Activated CD4-positive, alpha-beta T cell treated with anti-CD3 and anti-CD28 coated beads for 48 hours (primary cell): ENCODE data around the gene FAM111B.
"Not testable (repeated sequence)": the region's sequence is repeated elsewhere in the genome, so short reads cannot be mapped to it uniquely, and the experiment has no call there.

Experiments
- DNase-seq: peaks from one replicate; pipeline ENCODE4 v3.0.0-alpha.2; 2020

The FAM111B gene, protein sequence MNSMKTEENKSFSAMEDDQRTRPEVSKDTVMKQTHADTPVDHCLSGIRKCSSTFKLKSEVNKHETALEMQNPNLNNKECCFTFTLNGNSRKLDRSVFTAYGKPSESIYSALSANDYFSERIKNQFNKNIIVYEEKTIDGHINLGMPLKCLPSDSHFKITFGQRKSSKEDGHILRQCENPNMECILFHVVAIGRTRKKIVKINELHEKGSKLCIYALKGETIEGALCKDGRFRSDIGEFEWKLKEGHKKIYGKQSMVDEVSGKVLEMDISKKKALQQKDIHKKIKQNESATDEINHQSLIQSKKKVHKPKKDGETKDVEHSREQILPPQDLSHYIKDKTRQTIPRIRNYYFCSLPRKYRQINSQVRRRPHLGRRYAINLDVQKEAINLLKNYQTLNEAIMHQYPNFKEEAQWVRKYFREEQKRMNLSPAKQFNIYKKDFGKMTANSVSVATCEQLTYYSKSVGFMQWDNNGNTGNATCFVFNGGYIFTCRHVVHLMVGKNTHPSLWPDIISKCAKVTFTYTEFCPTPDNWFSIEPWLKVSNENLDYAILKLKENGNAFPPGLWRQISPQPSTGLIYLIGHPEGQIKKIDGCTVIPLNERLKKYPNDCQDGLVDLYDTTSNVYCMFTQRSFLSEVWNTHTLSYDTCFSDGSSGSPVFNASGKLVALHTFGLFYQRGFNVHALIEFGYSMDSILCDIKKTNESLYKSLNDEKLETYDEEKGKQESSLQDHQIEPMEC

DNA sequence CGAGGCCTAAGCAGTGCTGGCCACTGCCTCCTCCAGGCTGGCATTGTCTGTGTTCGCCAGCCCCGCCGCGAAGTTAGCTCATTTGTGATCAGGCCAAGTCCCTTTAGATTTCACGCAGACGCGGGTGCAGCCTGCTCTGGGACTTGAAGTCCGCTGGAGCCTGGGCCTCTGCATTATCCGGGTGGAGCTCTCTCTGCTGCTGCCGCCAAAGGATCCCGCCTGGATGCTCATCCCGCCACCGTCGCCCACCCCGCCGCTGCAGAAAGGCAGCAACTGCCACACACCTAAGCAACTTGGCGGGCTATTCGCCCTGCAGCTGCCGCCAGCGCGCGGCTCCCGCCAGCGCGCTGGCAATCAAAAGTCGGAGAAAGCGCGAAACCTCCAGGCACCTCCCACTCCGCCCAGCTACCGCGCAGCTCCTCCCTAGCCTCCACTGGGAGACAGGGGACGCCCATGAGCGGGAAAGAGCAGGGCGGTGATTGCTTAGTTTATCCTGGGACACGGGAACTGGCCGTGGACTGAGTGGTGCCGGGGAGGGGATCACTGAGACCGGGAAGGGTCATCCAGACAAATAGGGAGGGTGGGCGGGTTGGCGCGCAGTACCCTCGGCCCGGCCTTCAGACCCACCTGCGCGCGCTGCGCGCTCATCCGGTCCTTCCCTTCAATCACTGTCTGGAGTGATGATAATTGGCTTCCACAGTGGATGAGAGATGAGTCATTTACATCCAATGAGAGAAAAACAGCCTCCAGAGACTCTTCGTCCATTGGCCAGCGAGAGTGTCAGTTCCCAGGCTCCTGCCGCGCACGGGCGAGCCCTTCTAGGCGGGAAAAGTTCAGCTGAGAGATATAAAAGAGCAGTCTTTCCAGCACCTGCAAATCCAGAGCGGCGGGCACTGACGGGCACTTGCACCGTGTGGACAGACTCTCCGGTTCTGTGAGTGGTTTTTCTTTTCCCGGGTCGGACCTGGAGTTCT, at the start of gene FAM111B:
Gene FAM111B, plus strand, starts transcription at position 875 of the 974 bp plus-strand sequence. CDS start 2,389 bp downstream, outside the sequence.
- DNase-seq, result peak; percentile 82

GRCh38 chr11:59058120-59059033, 48.7 kb upstream of the FAM111B start:
- peak; percentile 94 for DNase-seq

- not testable (repeated sequence) for DNase-seq
These were observed 46.9 kb upstream of the FAM111B start for GRCh38 chr11:59060096-59060495.

- no peak for DNase-seq
These were observed 44.2 kb upstream of the FAM111B start for GRCh38 chr11:59062602-59063529.

DNA sequence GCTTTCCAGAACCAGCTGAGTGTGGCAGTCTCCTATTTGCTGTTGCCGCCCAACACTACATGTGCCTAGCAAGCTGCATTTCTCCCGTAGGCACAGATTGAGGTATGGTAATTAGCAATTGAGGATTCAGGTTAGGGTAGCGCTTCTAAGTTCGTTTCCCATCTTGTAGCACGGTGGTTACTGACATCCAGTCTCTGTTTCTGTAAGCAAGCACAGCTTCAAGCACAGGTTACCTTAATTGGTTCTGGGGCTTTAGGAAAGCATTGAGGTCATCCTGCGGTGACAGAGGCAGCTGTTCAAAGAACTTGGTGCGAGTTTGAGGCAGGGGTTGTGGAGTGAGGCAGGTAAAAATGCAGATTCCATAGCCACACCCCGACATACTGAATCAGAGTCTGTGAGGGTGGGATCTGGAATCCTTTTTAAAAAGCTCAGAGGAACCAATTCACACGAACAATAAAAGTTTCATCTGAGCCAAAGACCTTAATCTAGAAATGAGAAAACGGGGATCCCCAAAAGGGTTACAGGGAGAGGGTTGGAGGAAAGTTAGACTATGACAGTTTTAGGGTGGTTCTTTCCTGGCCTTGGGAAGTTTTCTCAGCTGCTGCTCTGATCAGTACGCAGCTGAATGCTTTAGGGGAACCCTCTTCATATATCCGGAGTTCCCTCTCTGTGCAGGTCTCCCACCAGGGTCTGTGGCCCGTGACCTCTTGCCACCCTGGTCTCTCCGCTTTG, 42.9 kb upstream of the FAM111B start:
- DNase-seq, result not testable (repeated sequence)

DNA sequence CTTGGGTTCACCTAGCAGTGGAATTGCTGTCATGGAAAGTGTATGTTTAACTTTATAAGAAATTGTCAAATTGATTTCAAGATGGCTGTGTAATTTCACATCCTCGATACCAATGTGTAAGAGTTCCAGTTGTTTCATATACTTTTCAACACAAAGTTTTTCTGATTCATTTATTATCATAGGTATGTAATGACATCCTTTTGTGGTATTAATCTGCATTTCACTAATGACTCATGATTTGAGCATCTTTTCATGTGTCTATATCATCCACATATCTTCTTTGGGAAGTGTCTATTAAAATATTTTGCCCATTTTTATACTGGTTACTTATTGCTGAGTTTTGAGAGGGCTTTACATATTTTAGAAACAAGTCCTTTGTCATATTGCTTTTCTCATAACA, 38.0 kb upstream of the FAM111B start:
- no peak for DNase-seq

DNA sequence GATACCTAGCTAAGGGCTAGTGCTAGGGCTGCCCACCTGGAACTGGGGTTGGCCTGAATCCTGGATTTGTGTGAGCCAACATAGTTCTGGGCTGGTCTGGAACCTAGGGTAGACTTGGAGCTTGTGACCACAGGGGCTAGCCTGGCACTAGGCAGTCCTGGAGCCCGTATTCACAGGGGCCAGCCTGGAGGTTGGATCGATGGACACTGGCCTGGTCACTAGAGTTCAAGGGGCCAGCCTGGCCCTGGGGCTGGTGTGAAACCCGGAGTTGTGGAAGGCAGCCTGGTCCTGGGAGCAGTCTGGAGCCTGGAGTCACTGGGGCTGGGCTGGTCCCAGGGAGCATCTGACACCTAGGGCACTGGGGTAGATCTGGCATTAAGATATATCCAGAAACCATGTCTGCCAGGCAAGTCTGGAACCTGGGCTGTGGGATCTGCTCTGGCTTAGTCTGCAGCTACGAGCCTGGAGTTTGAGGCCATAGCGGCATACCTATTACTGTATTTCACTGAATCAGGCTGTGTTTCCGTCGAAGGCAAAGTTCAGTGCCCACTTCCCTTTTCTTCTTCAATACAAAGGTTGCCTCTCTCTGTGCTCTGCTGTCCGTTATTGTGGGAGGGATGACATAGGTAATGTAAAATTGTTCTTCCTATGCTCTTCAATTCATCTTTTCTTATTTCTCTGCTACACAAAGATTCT, 30.0 kb upstream of the FAM111B start:
- DNase-seq, result no peak

- no peak for DNase-seq
These were observed 28.6 kb upstream of the FAM111B start for GRCh38 chr11:59078435-59078834.

GRCh38 chr11:59079086-59079485, 28.0 kb upstream of the FAM111B start:
- no peak for DNase-seq

GRCh38 chr11:59080421-59080820, 26.6 kb upstream of the FAM111B start:
- not testable (repeated sequence) for DNase-seq

GRCh38 chr11:59081430-59082020, 25.5 kb upstream of the FAM111B start:
- not testable (repeated sequence) for DNase-seq

DNA sequence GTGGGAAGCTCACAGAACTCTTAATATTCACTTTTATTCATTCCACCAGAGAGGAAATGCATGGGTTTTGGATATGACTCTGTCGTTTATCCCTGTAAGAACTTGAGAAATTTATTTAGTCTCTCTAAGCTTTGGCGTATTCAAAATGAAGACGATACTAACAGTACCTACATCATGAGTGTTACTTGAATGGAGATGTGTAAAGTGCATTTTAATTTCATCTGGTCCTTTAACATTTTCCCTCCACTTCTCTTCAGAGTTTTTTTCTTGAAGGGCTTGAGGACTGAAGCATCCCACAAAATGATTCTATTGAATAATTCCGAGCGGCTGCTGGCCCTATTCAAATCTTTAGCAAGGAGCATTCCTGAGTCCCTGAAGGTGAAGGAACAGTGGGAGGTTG, 21.0 kb upstream of the FAM111B start, which contains the start of gene GLYATL1B:
Gene GLYATL1B, plus strand, starts transcription at position 301 of the 400 bp plus-strand sequence. Its CDS starts 0 bp downstream, at position 301.
- not testable (repeated sequence) for DNase-seq

DNA sequence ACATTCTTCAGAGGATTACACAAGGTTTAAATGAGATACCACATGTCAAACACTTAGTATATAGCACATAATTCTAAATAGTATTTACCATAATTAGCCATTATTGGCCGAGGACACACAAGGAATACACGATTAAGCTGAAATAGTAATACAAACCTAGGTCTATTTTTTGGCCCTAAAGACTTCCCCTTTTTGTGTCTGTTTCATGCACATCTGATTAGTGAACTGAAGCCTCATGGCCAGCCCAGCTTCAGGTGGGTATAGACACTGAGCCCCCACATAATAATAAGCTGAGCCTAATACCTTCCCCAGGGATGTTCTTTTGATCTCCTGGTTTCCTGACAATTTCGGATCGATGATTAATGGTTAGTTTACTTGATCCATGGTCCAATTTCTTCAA, 18.9 kb upstream of the FAM111B start:
- DNase-seq, result no peak

GRCh38 chr11:59093576-59093975, 13.5 kb upstream of the FAM111B start:
- not testable (repeated sequence) for DNase-seq

GRCh38 chr11:59095225-59095624, 11.8 kb upstream of the FAM111B start:
- not testable (repeated sequence) for DNase-seq

DNA sequence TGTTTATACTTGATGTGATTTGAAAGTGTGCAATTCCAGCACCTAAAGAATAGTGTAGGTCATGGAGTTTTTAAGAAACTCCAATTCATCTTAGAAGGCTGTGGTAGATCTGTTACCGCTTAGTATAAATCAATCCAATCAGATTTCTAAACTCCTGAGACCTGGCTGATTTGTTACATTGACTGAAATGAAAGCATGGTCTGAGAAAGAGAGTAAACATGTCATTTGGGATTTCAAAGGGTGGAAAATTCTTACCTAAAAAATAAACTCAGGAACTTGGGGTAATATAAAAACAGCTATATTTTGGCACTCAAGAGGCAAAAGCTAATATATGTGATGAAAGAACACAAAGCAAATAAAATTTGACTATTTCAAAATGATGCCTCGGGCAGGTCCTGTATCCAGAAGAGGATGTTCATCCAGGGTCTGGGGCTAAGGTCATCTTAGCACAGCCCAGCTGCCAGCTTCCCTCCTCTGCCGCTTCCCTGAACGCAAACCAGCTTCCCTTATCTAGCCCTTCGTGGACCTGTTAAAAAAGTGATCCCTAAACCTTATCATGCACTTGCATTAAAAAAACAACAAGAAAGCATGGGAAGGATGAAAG, 11.0 kb upstream of the FAM111B start:
- not testable (repeated sequence) for DNase-seq

DNA sequence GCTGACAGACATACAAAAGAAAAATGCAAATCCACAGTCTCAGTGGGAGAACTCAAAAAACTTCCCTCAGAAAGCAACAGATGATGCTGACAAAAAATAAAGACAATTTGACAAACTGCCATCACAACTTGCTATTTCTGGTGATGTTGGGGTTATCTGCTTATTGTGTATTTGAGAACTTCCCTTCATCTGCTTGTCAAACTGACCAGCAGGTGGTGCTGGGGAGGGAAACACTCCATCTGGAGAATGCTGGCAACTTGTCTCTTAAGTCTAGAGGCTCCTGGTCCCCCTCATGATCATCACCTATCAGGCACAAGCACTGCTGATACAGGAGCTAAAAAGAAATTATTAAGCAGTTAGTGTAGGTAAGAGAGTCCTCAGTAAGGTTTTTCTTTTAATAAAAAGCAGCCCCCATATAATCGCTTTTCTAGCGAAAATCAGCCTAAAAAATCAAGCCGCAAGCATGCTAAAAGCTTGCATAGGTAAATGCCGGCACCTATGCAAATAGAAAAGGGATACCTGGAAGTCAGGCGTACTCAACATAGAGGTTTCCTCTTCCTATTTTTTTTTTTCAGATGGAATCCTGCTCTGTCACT, 9.8 kb upstream of the FAM111B start:
- peak; percentile 78 for DNase-seq

DNA sequence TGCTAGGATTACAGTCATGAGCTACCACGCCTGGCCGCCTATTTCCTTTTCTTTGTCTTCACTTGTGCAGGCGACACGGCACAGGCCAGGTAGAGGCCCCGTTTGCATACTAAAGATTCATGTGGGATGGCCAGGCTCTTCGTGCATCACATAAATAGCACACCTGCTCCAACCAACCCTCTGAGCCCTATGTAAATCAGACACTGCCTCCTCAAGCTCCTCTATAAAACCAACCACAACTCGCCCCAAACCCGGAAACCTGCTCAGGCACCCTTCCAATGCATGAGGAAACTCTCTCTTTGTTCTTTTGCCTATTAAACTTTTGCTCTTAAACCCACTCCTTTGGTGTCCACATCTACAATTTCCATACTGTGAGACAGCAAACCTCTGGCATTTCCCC, 9.1 kb upstream of the FAM111B start:
- DNase-seq, result not testable (repeated sequence)
